Ishikawa (cell line): ENCODE results near the gene SYT3.

Experiments
- CEBPB ChIP-seq: IDR thresholded peaks from 2 replicates; pipeline ENCODE4 v1.6.1; 2012
- CREB1 ChIP-seq: IDR thresholded peaks from 2 replicates; pipeline ENCODE4 v1.6.1; 2012; ENCODE audit warnings: low read depth
- EGR1 ChIP-seq: IDR thresholded peaks from 2 replicates; pipeline ENCODE4 v1.6.1; 2012
- EP300 ChIP-seq: IDR thresholded peaks from 2 replicates; pipeline ENCODE4 v1.6.1; 2012; ENCODE audit warnings: borderline replicate concordance
- FOXM1 ChIP-seq: IDR thresholded peaks from 2 replicates; pipeline ENCODE4 v1.6.1; 2012; ENCODE audit warnings: low read depth, borderline replicate concordance
- NFIC ChIP-seq: IDR thresholded peaks from 2 replicates; pipeline ENCODE4 v1.6.1; 2012
- RAD21 ChIP-seq: IDR thresholded peaks from 2 replicates; pipeline ENCODE4 v1.6.1; 2012; ENCODE audit warnings: low read depth
- TAF1 ChIP-seq: IDR thresholded peaks from 2 replicates; pipeline ENCODE4 v1.6.1; 2012; ENCODE audit warnings: low read depth, mild to moderate bottlenecking
- TCF12 ChIP-seq: IDR thresholded peaks from 2 replicates; pipeline ENCODE4 v1.6.1; 2012; ENCODE audit warnings: low read depth
- TEAD4 ChIP-seq: IDR thresholded peaks from 2 replicates; pipeline ENCODE4 v1.6.1; 2012
- YY1 ChIP-seq: IDR thresholded peaks from 2 replicates; pipeline ENCODE4 v1.6.1; 2012; ENCODE audit warnings: low read depth
- ZBTB7A ChIP-seq: IDR thresholded peaks from 2 replicates; pipeline ENCODE4 v1.6.1; 2012; ENCODE audit warnings: low read depth
- TF ChIP-seq, protein P1 (sequence below): IDR thresholded peaks from 2 replicates; pipeline ENCODE4 v1.6.1; 2012; ENCODE audit warnings: low read depth, mild to moderate bottlenecking
- TF ChIP-seq, protein P2 (sequence below): IDR thresholded peaks from 2 replicates; pipeline ENCODE4 v1.6.1; 2012
- TF ChIP-seq, protein P3 (sequence below): IDR thresholded peaks from 2 replicates; pipeline ENCODE4 v1.6.1; 2012

Gene SYT3

DNA sequence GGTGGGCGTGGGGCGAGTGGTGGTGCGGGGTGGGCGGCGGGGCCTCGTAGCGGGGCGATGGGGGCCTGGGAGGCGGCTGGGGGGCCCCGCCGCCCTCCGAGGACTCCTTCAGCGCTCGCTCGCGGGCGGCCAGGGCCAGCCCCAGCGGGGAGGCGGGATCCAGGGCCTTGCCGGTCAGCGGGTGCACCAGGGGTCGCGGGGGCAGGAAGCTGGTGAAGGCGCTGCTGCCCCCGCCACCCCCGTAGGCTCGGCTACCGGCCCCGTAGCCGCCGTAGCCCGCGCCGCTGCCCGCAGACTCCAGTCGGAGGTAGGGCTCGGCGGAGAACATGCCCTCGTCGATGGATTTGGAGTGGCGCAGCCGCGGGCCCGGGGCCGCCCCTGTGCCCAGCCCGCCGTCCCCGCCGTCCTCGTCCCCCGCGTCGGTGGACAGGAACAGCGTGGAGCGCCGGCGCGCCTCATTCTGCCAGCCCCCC is 28.1 kb upstream of the SYT3 start:
- no peak for TF ChIP-seq YY1
- no peak for TF ChIP-seq TAF1
- no peak for TF ChIP-seq EGR1
- no peak for TF ChIP-seq CEBPB
- TF ChIP-seq CREB1 = no peak
- no peak for TF ChIP-seq EP300

DNA sequence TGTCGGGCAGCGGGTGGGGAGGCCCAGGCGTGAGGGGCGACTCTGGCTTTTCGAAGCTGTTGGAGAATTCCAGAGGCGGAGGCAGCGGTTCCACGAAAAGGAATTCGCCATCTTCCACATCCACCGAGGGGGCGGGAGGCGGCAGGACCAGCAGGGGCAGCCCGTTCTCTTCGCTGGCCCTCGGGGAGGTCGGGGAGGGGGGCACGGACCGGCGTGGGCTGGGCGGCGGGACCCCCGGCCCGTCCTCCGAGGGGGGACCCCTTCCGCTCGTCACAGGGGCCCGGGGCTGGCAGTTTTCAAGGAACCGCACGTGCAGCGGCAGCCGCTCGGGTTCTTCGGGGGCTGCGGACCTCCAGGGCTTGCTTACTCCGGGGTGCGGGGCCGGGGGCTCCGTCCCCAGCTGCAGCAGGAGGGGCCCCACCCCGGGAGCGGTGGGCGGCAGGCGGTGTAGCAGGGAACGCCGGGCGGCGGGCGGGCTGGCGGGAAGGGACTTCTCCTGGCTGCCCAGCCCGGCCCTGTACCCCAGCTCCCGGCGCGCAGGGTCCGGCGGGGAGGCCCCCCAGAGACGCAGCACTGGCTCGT is 27.6 kb upstream of the SYT3 start:
- TF ChIP-seq TAF1 (no peak), EGR1 (no peak), CEBPB (no peak), TCF12 (no peak), ZBTB7A (no peak), NFIC (no peak), CREB1 (no peak), RAD21 (no peak), YY1 (no peak)
- TF ChIP-seq, protein P1, sequence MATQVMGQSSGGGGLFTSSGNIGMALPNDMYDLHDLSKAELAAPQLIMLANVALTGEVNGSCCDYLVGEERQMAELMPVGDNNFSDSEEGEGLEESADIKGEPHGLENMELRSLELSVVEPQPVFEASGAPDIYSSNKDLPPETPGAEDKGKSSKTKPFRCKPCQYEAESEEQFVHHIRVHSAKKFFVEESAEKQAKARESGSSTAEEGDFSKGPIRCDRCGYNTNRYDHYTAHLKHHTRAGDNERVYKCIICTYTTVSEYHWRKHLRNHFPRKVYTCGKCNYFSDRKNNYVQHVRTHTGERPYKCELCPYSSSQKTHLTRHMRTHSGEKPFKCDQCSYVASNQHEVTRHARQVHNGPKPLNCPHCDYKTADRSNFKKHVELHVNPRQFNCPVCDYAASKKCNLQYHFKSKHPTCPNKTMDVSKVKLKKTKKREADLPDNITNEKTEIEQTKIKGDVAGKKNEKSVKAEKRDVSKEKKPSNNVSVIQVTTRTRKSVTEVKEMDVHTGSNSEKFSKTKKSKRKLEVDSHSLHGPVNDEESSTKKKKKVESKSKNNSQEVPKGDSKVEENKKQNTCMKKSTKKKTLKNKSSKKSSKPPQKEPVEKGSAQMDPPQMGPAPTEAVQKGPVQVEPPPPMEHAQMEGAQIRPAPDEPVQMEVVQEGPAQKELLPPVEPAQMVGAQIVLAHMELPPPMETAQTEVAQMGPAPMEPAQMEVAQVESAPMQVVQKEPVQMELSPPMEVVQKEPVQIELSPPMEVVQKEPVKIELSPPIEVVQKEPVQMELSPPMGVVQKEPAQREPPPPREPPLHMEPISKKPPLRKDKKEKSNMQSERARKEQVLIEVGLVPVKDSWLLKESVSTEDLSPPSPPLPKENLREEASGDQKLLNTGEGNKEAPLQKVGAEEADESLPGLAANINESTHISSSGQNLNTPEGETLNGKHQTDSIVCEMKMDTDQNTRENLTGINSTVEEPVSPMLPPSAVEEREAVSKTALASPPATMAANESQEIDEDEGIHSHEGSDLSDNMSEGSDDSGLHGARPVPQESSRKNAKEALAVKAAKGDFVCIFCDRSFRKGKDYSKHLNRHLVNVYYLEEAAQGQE = no peak
- TF ChIP-seq, protein P2, sequence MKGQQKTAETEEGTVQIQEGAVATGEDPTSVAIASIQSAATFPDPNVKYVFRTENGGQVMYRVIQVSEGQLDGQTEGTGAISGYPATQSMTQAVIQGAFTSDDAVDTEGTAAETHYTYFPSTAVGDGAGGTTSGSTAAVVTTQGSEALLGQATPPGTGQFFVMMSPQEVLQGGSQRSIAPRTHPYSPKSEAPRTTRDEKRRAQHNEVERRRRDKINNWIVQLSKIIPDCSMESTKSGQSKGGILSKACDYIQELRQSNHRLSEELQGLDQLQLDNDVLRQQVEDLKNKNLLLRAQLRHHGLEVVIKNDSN = no peak

DNA sequence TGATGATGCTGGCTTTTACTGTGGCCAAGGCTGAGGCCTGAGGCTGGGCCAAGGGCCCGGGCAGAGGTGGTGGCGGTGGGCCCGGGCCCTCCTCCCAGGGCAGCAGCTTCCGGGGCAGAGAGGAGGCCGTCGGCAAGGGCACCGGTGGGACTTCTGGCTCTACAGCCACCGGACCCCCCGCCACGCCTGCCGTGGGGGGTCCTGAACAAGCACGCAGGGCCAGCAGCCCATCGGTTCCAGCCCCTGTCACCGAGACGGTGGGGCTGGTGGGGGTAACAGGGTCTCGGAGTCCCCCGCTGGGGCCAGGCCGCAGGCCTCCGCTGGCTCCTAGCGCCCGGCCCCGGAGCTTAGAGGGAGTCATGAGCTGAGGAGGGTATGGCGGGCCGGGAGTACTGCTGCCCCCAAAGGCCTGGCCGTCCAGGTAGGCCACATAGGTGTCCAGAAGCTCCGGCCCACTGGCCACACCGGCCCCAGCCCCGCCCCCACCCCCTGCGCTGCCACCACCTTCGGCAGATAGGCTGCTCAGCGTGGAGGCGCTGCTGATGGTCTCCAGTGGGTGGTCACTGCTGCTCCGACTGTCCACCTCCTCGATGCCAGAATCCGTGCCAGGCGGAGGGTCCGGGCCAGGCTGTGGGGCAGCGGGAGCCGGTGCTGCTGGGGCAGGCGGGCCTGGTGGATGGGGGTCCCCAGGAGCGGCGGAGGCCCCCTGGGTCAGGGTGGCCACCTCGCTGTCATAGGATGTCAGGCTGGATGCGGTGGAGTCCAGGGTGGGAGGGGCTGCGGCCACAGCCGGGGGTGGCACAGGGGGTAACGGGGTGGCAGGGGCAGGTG is 26.9 kb upstream of the SYT3 start:
- no peak for TF ChIP-seq RAD21
- no peak for TF ChIP-seq FOXM1
- TF ChIP-seq NFIC = no peak
- TF ChIP-seq CEBPB = no peak
- no peak for TF ChIP-seq TCF12
- TF ChIP-seq EGR1 = no peak
- TF ChIP-seq, protein P3, sequence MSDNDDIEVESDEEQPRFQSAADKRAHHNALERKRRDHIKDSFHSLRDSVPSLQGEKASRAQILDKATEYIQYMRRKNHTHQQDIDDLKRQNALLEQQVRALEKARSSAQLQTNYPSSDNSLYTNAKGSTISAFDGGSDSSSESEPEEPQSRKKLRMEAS = no peak
- TF ChIP-seq, protein P2 = no peak
- no peak for TF ChIP-seq TAF1
- TF ChIP-seq, protein P1 = no peak
- no peak for TF ChIP-seq YY1
- TF ChIP-seq TEAD4 = no peak
- TF ChIP-seq EP300 = no peak
- no peak for TF ChIP-seq CREB1
- TF ChIP-seq ZBTB7A = no peak

DNA sequence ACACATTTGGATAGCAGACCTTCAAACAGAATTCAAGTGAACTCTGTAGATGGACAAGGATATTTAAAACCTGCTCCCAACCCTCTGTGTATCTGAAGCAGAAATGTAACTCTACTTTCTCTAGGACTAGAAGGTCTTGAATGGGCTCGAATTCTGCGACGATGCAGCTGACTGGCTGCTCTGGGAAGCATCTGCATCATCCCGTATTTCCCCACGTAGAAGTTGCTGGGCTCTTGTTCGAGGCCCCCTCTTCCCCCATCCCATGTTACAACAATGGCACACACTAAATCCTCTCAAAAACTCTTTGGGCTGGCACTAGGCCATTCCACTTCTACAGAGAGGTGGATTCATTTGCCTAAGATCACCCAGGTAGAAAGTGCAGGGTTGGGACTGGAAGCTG is 24.5 kb upstream of the SYT3 start:
- TF ChIP-seq TAF1 (no peak), EP300 (no peak), ZBTB7A (no peak), CREB1 (no peak), NFIC (no peak), YY1 (no peak), FOXM1 (no peak), EGR1 (no peak), TEAD4 (no peak), CEBPB (no peak), RAD21 (no peak), TCF12 (no peak)
- TF ChIP-seq, protein P1 = no peak
- TF ChIP-seq, protein P2 = no peak
- TF ChIP-seq, protein P3 = no peak
